K562 (cell line): ENCODE measurements around the gene LAMB4. TPM values are rescaled to one million over a fixed set of nuclear protein-coding genes. Genes with fewer than 3 reads are reported as not detected.

Source experiments
- ASH1L ChIP-seq: fragments of 450-650 bp; IDR thresholded peaks from 2 replicates; pipeline ENCODE4 v1.6.1; 2018; ENCODE audit warnings: borderline replicate concordance, mild to moderate bottlenecking, low read depth; ENCODE audit not compliant: partially characterized antibody
- BCL6 ChIP-seq: fragments of 250-450 bp; sonication (Bioruptor Pico); IDR thresholded peaks from 2 replicates; pipeline ENCODE4 v1.4.0; 2020
- ETV5 ChIP-seq: sonication (generic); formaldehyde crosslinking; IDR thresholded peaks from 2 replicates; pipeline ENCODE4 v1.4.0; 2020; ENCODE audit warnings: low read depth, mild to moderate bottlenecking, missing genetic modification reagents
- FOXJ2 ChIP-seq: fragments of 200-800 bp; sonication (Bioruptor generic); IDR thresholded peaks from 2 replicates; pipeline ENCODE4 v1.6.1; 2016; ENCODE audit warnings: missing genetic modification characterization, missing compliant biosample characterization
- GTF2E2 ChIP-seq: fragments of 200-800 bp; sonication (Bioruptor generic); IDR thresholded peaks from 2 replicates; pipeline ENCODE4 v1.6.1; 2016; ENCODE audit warnings: missing genetic modification characterization, missing compliant biosample characterization
- HNRNPH1 ChIP-seq: fragments of 200-400 bp; formaldehyde crosslinking; optimal IDR thresholded peaks from 2 replicates; pipeline ENCODE3; 2017; ENCODE audit warnings: low read depth, mild to moderate bottlenecking, low read length, moderate library complexity
- HNRNPL ChIP-seq: fragments of 200-400 bp; formaldehyde crosslinking; IDR thresholded peaks from 2 replicates; pipeline ENCODE4 v1.6.1; 2017; ENCODE audit warnings: low read depth, mild to moderate bottlenecking, low read length
- PRMT5 ChIP-seq: sonication (generic); formaldehyde crosslinking; IDR thresholded peaks from 2 replicates; pipeline ENCODE4 v1.5.0; 2020; ENCODE audit warnings: missing genetic modification reagents
- PTBP1 ChIP-seq: fragments of 200-400 bp; formaldehyde crosslinking; IDR thresholded peaks from 2 replicates; pipeline ENCODE4 v1.6.1; 2017; ENCODE audit warnings: low read depth, low read length
- RNF2 ChIP-seq: sonication (generic); IDR thresholded peaks from 2 replicates; pipeline ENCODE4 v1.6.1; 2016
- SP1 ChIP-seq: sonication (generic); formaldehyde crosslinking; IDR thresholded peaks from 2 replicates; pipeline ENCODE4 v1.8.1; 2022; ENCODE audit warnings: mild to moderate bottlenecking, missing genetic modification reagents
- polyA plus RNA-seq, 8 experiments: library from polyadenylated mRNA; depleted of rRNA in 4 of 8; stranded (reverse) in 5 of 8; unstranded in 3 of 8; fragments of >200 nt; fragmentation: Nextera tagmentation in 2 of 8; fragmentation: Illumina TruSeq in 1 of 8; extraction: Ambion mirVana in 2 of 8; extraction: Trizol in 1 of 8; gene quantifications; 2 replicates each; pipeline versions ENCODE4 v1.2.1 to v1.2.3, GENCODE V29; 2011 to 2014; ENCODE audit warnings: inconsistent platforms in 1 of 8, missing spikeins in 1 of 8
- total RNA-seq, 7 experiments: library from RNA; depleted of rRNA in 6 of 7; stranded (reverse); fragments of >200 nt in 6 of 7; fragmentation: Illumina TruSeq in 2 of 7; extraction: Trizol in 2 of 7; gene quantifications; 2 replicates each; pipeline versions ENCODE4 v1.2.1 to v1.2.3, GENCODE V29; 2011 to 2021; ENCODE audit warnings: low replicate concordance in 1 of 7
- TF ChIP-seq, protein P1 (sequence below): sonication (generic); formaldehyde crosslinking; IDR thresholded peaks from 2 replicates; pipeline ENCODE4 v1.8.0; 2023; ENCODE audit warnings: mild to moderate bottlenecking, missing genetic modification reagents
- TF ChIP-seq, protein P2 (sequence below): IDR thresholded peaks from 2 replicates; pipeline ENCODE4 v1.6.1; 2012; ENCODE audit warnings: low read depth, low read length, improper control_type of control experiment, borderline replicate concordance
- TF ChIP-seq, protein P3 (sequence below): sonication (generic); formaldehyde crosslinking; IDR thresholded peaks from 2 replicates; pipeline ENCODE4 v1.8.1; 2023; ENCODE audit warnings: missing genetic modification reagents, mild to moderate bottlenecking, borderline replicate concordance
- TF ChIP-seq, protein P4 (sequence below), 2 experiments: IDR thresholded peaks in 1 of 2; conservative IDR thresholded peaks in 1 of 2; 2 replicates each; pipeline ENCODE4 v1.6.1; 2016; ENCODE audit warnings: low read depth in 2 of 2, mild to moderate bottlenecking in 1 of 2, missing compliant biosample characterization in 1 of 2, missing genetic modification characterization in 1 of 2, moderate library complexity in 1 of 2
- TF ChIP-seq, protein P5 (sequence below): sonication (generic); formaldehyde crosslinking; IDR thresholded peaks from 2 replicates; pipeline ENCODE4 v1.8.0; 2022; ENCODE audit warnings: missing genetic modification reagents, mild to moderate bottlenecking, moderate library complexity, borderline replicate concordance

The LAMB4 gene
- total and polyA plus RNA-seq, 9 of the 15 experiments (the other 6 are each of a cell fraction or from before 2014, with no cell fraction given), result 0.06 to 0.13 (median 0.07) TPM; not detected in 6

DNA sequence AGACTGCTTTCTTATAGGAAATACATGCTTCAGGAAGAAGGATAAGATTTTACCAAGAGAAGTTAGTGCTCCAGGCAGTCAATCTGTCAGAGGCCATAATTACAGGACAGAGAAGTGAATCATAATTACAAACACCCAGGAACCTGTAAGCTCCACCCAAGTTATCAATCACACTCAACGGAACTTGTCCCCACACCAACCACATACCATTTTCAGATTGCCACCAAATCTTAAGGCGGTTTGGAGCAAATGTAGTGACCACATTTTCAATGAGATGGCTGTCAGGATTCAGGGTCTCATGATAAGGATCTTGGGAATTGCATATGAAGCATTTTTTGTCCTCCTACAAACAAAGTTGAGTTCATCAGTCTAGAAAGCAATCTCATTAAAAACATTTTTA, 132.0 kb downstream of the LAMB4 start (continued):
- TF ChIP-seq ASH1L (no peak), SP1 (CRISPR knock-in tag) (peak; percentile 39), HNRNPL (no peak), RNF2 (peak; percentile 61; the same call in 1 of the 2 replicates), PTBP1 (no peak), PRMT5 (CRISPR knock-in tag) (no peak), FOXJ2 (tag) (no peak), HNRNPH1 (no peak), ETV5 (CRISPR knock-in tag) (0 out of 2 replicates have a peak, but pooled peaks have one; percentile 22), BCL6 (CRISPR knock-in tag) (no peak), GTF2E2 (tag) (peak; percentile 61; the same call in 1 of the 2 replicates)
- TF ChIP-seq, protein P1, sequence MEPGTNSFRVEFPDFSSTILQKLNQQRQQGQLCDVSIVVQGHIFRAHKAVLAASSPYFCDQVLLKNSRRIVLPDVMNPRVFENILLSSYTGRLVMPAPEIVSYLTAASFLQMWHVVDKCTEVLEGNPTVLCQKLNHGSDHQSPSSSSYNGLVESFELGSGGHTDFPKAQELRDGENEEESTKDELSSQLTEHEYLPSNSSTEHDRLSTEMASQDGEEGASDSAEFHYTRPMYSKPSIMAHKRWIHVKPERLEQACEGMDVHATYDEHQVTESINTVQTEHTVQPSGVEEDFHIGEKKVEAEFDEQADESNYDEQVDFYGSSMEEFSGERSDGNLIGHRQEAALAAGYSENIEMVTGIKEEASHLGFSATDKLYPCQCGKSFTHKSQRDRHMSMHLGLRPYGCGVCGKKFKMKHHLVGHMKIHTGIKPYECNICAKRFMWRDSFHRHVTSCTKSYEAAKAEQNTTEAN (CRISPR knock-in tag), result no peak
- TF ChIP-seq, protein P2, sequence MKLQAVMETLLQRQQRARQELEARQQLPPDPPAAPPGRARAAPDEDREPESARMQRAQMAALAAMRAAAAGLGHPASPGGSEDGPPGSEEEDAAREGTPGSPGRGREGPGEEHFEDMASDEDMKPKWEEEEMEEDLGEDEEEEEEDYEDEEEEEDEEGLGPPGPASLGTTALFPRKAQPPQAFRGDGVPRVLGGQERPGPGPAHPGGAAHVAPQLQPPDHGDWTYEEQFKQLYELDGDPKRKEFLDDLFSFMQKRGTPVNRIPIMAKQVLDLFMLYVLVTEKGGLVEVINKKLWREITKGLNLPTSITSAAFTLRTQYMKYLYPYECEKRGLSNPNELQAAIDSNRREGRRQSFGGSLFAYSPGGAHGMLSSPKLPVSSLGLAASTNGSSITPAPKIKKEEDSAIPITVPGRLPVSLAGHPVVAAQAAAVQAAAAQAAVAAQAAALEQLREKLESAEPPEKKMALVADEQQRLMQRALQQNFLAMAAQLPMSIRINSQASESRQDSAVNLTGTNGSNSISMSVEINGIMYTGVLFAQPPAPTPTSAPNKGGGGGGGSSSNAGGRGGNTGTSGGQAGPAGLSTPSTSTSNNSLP, result peak; percentile 46; the same call in 1 of the 2 replicates
- TF ChIP-seq, protein P3, sequence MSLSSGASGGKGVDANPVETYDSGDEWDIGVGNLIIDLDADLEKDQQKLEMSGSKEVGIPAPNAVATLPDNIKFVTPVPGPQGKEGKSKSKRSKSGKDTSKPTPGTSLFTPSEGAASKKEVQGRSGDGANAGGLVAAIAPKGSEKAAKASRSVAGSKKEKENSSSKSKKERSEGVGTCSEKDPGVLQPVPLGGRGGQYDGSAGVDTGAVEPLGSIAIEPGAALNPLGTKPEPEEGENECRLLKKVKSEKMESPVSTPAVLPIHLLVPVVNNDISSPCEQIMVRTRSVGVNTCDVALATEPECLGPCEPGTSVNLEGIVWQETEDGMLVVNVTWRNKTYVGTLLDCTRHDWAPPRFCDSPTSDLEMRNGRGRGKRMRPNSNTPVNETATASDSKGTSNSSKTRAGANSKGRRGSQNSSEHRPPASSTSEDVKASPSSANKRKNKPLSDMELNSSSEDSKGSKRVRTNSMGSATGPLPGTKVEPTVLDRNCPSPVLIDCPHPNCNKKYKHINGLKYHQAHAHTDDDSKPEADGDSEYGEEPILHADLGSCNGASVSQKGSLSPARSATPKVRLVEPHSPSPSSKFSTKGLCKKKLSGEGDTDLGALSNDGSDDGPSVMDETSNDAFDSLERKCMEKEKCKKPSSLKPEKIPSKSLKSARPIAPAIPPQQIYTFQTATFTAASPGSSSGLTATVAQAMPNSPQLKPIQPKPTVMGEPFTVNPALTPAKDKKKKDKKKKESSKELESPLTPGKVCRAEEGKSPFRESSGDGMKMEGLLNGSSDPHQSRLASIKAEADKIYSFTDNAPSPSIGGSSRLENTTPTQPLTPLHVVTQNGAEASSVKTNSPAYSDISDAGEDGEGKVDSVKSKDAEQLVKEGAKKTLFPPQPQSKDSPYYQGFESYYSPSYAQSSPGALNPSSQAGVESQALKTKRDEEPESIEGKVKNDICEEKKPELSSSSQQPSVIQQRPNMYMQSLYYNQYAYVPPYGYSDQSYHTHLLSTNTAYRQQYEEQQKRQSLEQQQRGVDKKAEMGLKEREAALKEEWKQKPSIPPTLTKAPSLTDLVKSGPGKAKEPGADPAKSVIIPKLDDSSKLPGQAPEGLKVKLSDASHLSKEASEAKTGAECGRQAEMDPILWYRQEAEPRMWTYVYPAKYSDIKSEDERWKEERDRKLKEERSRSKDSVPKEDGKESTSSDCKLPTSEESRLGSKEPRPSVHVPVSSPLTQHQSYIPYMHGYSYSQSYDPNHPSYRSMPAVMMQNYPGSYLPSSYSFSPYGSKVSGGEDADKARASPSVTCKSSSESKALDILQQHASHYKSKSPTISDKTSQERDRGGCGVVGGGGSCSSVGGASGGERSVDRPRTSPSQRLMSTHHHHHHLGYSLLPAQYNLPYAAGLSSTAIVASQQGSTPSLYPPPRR (CRISPR knock-in tag), result peak; percentile 80; the same call in 1 of the 2 replicates
- TF ChIP-seq, protein P4, sequence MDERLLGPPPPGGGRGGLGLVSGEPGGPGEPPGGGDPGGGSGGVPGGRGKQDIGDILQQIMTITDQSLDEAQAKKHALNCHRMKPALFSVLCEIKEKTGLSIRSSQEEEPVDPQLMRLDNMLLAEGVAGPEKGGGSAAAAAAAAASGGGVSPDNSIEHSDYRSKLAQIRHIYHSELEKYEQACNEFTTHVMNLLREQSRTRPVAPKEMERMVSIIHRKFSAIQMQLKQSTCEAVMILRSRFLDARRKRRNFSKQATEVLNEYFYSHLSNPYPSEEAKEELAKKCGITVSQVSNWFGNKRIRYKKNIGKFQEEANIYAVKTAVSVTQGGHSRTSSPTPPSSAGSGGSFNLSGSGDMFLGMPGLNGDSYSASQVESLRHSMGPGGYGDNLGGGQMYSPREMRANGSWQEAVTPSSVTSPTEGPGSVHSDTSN (CRISPR knock-in tag; IDR thresholded peaks at IDR 0.05; ENCODE audit: low read depth), result no peak
- TF ChIP-seq, protein P4 (tag; conservative IDR thresholded peaks at IDR 0.05; ENCODE audit: low read depth), result peak; percentile 97
- TF ChIP-seq, protein P5, sequence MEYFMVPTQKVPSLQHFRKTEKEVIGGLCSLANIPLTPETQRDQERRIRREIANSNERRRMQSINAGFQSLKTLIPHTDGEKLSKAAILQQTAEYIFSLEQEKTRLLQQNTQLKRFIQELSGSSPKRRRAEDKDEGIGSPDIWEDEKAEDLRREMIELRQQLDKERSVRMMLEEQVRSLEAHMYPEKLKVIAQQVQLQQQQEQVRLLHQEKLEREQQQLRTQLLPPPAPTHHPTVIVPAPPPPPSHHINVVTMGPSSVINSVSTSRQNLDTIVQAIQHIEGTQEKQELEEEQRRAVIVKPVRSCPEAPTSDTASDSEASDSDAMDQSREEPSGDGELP (CRISPR knock-in tag), result no peak
